ENCODE data around the gene HRH4. TPM values are rescaled to one million over a fixed set of nuclear protein-coding genes. Genes with fewer than 3 reads are reported as not detected.

Gene HRH4
- total and polyA plus RNA-seq, 7 donors: 0.04 to 0.21 (median 0.08) TPM; not detected in 3

- WGBS, 3 donors: 44 to 63% (median 54%) methylated on average over 3 of the region's 3 CpGs
- intact Hi-C loops (cut with DNase I): no loop called here
- H3K4me1 ChIP-seq: no peaks in the 10 kb centered on the region
- ATAC-seq (no peak), DNase-seq (no peak)
- no peaks in the 10 kb centered on the region for H3K9me3 ChIP-seq
- H3K27me3 ChIP-seq (ENCODE audit: insufficient read depth in 3 of 3, low read length in 2 of 3): peaks cover 0 to 29% (median 3%) of the 10 kb centered on the region in 3 donors
- peaks cover 4 to 17% of the 10 kb centered on the region in 2 donors for H3K36me3 ChIP-seq (ENCODE audit: insufficient read depth in 1 of 2, low read depth in 1 of 2)
- TF ChIP-seq CTCF (IDR thresholded peaks at IDR 0.05): no peak
- peak overlapping the region; percentile 96 for H3K4me3 ChIP-seq
- no peak overlapping the region for H3K27ac ChIP-seq
These were observed 33.0 kb upstream of the HRH4 start for GRCh38 chr18:24427484-24427883.

DNA sequence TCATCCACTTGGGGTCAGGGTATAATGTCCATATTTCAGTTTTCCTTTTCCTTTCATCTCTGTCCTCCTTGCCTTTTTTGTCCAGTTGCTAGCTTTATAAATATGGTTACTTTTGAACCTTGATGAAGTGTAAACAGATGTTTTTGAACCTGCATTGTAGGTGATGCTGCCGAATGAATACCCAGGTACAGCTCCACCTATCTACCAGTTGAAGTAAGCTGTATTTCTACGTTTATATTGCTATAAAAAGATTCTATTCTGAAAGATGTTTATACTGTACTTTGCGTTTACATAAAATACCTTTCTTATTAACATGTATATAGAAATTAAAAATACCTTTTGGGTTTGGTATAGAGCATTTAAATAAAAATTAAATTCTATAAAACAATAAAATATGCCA, 31.7 kb upstream of the HRH4 start:
- no peak for TF ChIP-seq CTCF (IDR thresholded peaks at IDR 0.05)
- H3K9me3 ChIP-seq: no peaks in the 10 kb centered on the region
- ATAC-seq (no peak), DNase-seq (no peak)
- no peaks in the 10 kb centered on the region for H3K4me1 ChIP-seq
- no peak overlapping the region for H3K4me3 ChIP-seq
- H3K36me3 ChIP-seq (ENCODE audit: insufficient read depth in 1 of 2, low read depth in 1 of 2): peaks cover 4 to 17% of the 10 kb centered on the region in 2 donors
- H3K27me3 ChIP-seq (ENCODE audit: insufficient read depth in 3 of 3, low read length in 2 of 3): peaks cover 0 to 18% (median 1%) of the 10 kb centered on the region in 3 donors
- 88 to 91% (median 89%) methylated on average over 3 of the region's 3 CpGs for WGBS, 3 donors
- intact Hi-C loops (cut with DNase I): no loop called here
- no peak overlapping the region for H3K27ac ChIP-seq

DNA sequence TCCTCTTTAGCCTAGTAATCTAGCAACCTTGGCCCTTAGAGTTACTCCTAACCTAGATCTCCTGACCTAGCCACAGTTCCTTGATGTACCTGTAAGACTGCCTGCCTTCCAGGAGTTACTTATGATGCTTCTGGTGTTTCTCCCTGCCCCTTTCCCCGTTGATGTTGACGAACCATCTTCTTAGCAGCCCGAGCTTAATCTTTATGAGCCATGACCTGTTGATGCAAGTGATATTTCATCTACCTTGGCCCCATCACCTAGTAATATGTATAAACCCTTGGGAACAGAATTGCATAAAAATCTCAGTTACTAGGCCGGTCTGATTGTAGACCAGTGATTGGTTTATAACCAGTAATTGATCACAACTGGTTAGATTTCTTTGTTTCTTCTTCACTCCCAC, 31.2 kb upstream of the HRH4 start:
- intact Hi-C loops (cut with DNase I): no loop called here
- no peaks in the 10 kb centered on the region for H3K9me3 ChIP-seq
- no peaks in the 10 kb centered on the region for H3K4me1 ChIP-seq
- no peak overlapping the region for H3K4me3 ChIP-seq
- no peak for TF ChIP-seq CTCF (IDR thresholded peaks at IDR 0.05)
- 75 to 86% (median 86%) methylated on average over 4 of the region's 4 CpGs for WGBS, 3 donors
- H3K27ac ChIP-seq: no peak overlapping the region
- peaks cover 0 to 14% (median 0%) of the 10 kb centered on the region in 3 donors for H3K27me3 ChIP-seq (ENCODE audit: insufficient read depth in 3 of 3, low read length in 2 of 3)
- ATAC-seq (no peak), DNase-seq (no peak)
- peaks cover 4 to 17% of the 10 kb centered on the region in 2 donors for H3K36me3 ChIP-seq (ENCODE audit: insufficient read depth in 1 of 2, low read depth in 1 of 2)

GRCh38 chr18:24432618-24433017, 27.8 kb upstream of the HRH4 start:
- TF ChIP-seq CTCF (IDR thresholded peaks at IDR 0.05): no peak
- H3K36me3 ChIP-seq (ENCODE audit: insufficient read depth in 1 of 2, low read depth in 1 of 2): peaks cover 4 to 39% of the 10 kb centered on the region in 2 donors
- WGBS, 3 donors: 94 to 95% (median 95%) methylated on average over 3 of the region's 3 CpGs
- H3K4me1 ChIP-seq: no peaks in the 10 kb centered on the region
- H3K9me3 ChIP-seq: no peaks in the 10 kb centered on the region
- no peak for ATAC-seq
- H3K27ac ChIP-seq: no peak overlapping the region
- no peaks in the 10 kb centered on the region for H3K27me3 ChIP-seq (ENCODE audit: insufficient read depth in 3 of 3, low read length in 2 of 3)
- intact Hi-C loops (cut with DNase I): no loop called here
- H3K4me3 ChIP-seq: no peak overlapping the region
- DNase-seq: no peak

DNA sequence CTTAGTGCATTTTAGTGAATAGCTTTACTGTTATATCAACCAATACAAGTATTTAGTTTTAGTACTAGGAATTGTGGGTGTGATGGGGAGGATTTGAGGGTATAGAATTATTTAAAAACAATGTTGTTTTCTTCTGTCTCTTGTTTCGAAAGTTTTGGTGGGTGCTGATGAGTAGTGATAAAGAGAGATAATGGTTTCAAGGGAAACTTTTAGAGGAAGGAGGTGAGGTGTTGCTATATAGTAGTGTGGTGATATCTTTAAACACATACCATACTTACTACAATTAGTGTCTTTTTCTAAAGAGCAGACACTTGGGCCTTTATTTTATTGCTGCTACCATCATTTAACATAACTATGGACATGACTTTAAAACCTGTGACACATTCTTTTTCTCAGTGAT, 23.5 kb upstream of the HRH4 start:
- Histone ChIP-seq H3K27ac (no peak overlapping the region), H3K27me3 (ENCODE audit: insufficient read depth in 3 of 3, low read length in 2 of 3) (no peaks in the 10 kb centered on the region), H3K36me3 (ENCODE audit: insufficient read depth in 1 of 2, low read depth in 1 of 2) (peaks cover 0 to 61% of the 10 kb centered on the region in 2 donors), H3K9me3 (no peaks in the 10 kb centered on the region), H3K4me3 (no peak overlapping the region), H3K4me1 (no peaks in the 10 kb centered on the region)
- DNase-seq (no peak), ATAC-seq (no peak)
- WGBS, 3 donors: 96 to 100% (median 97%) methylated on average over 1 of the region's 1 CpG
- intact Hi-C loops (cut with DNase I): no loop called here
- TF ChIP-seq CTCF (IDR thresholded peaks at IDR 0.05): no peak

Measured in psoas muscle (tissue), 8 donors.